K562 (cell line): ENCODE measurements around the gene B2M. TPM values are rescaled to one million over a fixed set of nuclear protein-coding genes. Genes with fewer than 3 reads are reported as not detected.

Source experiments
- ARNT ChIP-seq, 2 experiments: fragments of 450-650 bp; IDR thresholded peaks; 2 replicates each; pipeline ENCODE4 v1.6.1; 2016; ENCODE audit warnings: mild to moderate bottlenecking in 1 of 2
- CBX1 ChIP-seq: sonication (generic); IDR thresholded peaks from 2 replicates; pipeline ENCODE4 v1.6.1; 2016; ENCODE audit warnings: antibody characterized with exemption, low read depth, mild to moderate bottlenecking
- IFI16 ChIP-seq: fragments of 250-450 bp; sonication (Bioruptor Pico); IDR thresholded peaks from 2 replicates; pipeline ENCODE4 v2.1.2; 2022; ENCODE audit warnings: mild to moderate bottlenecking, inconsistent platforms
- L3MBTL2 ChIP-seq: fragments of 450-650 bp; IDR thresholded peaks from 2 replicates; pipeline ENCODE4 v1.6.1; 2016; ENCODE audit warnings: mild to moderate bottlenecking, moderate library complexity
- MAFF ChIP-seq: IDR thresholded peaks from 2 replicates; pipeline ENCODE4 v1.6.1; 2012; ENCODE audit warnings: low read length, improper control_type of control experiment
- PHTF2 ChIP-seq: fragments of 250-450 bp; sonication (Bioruptor Pico); IDR thresholded peaks from 2 replicates; pipeline ENCODE4 v1.5.0; 2021; ENCODE audit warnings: mild to moderate bottlenecking
- RAD51 ChIP-seq: fragments of 450-650 bp; IDR thresholded peaks from 2 replicates; pipeline ENCODE4 v1.7.1; 2016; ENCODE audit warnings: low read depth, mild to moderate bottlenecking, borderline replicate concordance
- SRSF9 ChIP-seq: fragments of 200-400 bp; formaldehyde crosslinking; IDR thresholded peaks from 2 replicates; pipeline ENCODE4 v1.6.1; 2017; ENCODE audit warnings: low read depth, low read length, borderline replicate concordance
- U2AF2 ChIP-seq: fragments of 200-400 bp; formaldehyde crosslinking; optimal IDR thresholded peaks from 2 replicates; pipeline ENCODE3; 2017; ENCODE audit warnings: low read depth, mild to moderate bottlenecking, low read length
- WHSC1 ChIP-seq: IDR thresholded peaks from one replicate; pipeline ENCODE4 v1.6.1; 2012; ENCODE audit warnings: low read length, control low read depth, inconsistent platforms
- ZBTB40 ChIP-seq, 2 experiments: fragments of 450-650 bp in 1 of 2; sonication (generic) in 1 of 2; formaldehyde crosslinking in 1 of 2; IDR thresholded peaks; 2 replicates each; pipeline versions ENCODE4 v1.7.1 to v1.9.0; 2016 to 2022; ENCODE audit warnings: inconsistent platforms in 1 of 2, mild to moderate bottlenecking in 1 of 2, missing genetic modification reagents in 1 of 2
- ZNF23 ChIP-seq: fragments of 250-450 bp; sonication (Bioruptor Pico); IDR thresholded peaks from 2 replicates; pipeline ENCODE4 v1.4.0; 2020; ENCODE audit warnings: mild to moderate bottlenecking
- ZNF347 ChIP-seq: fragments of 450-650 bp; formaldehyde crosslinking; IDR thresholded peaks from 2 replicates; pipeline ENCODE4 v1.4.0; 2020; ENCODE audit warnings: low read depth, mild to moderate bottlenecking, moderate library complexity
- ZNF589 ChIP-seq: fragments of 200-800 bp; sonication (Bioruptor generic); IDR thresholded peaks from 2 replicates; pipeline ENCODE4 v1.6.1; 2016; ENCODE audit warnings: low read depth, missing genetic modification characterization, missing compliant biosample characterization
- polyA plus RNA-seq, 8 experiments: library from polyadenylated mRNA; depleted of rRNA in 4 of 8; stranded (reverse) in 5 of 8; unstranded in 3 of 8; fragments of >200 nt; fragmentation: Nextera tagmentation in 2 of 8; fragmentation: Illumina TruSeq in 1 of 8; extraction: Ambion mirVana in 2 of 8; extraction: Trizol in 1 of 8; gene quantifications; 2 replicates each; pipeline versions ENCODE4 v1.2.1 to v1.2.3, GENCODE V29; 2011 to 2014; ENCODE audit warnings: inconsistent platforms in 1 of 8, missing spikeins in 1 of 8
- total RNA-seq, 7 experiments: library from RNA; depleted of rRNA in 6 of 7; stranded (reverse); fragments of >200 nt in 6 of 7; fragmentation: Illumina TruSeq in 2 of 7; extraction: Trizol in 2 of 7; gene quantifications; 2 replicates each; pipeline versions ENCODE4 v1.2.1 to v1.2.3, GENCODE V29; 2011 to 2021; ENCODE audit warnings: low replicate concordance in 1 of 7
- TF ChIP-seq, protein P1 (sequence below): fragments of 250-450 bp; sonication (Bioruptor Pico); IDR thresholded peaks from 2 replicates; pipeline ENCODE4 v1.5.1; 2021; ENCODE audit warnings: mild to moderate bottlenecking

Gene B2M
- total and polyA plus RNA-seq, 9 of the 15 experiments (the other 6 are each of a cell fraction or from before 2014, with no cell fraction given): 460 to 3,138 (median 1,032) TPM

DNA sequence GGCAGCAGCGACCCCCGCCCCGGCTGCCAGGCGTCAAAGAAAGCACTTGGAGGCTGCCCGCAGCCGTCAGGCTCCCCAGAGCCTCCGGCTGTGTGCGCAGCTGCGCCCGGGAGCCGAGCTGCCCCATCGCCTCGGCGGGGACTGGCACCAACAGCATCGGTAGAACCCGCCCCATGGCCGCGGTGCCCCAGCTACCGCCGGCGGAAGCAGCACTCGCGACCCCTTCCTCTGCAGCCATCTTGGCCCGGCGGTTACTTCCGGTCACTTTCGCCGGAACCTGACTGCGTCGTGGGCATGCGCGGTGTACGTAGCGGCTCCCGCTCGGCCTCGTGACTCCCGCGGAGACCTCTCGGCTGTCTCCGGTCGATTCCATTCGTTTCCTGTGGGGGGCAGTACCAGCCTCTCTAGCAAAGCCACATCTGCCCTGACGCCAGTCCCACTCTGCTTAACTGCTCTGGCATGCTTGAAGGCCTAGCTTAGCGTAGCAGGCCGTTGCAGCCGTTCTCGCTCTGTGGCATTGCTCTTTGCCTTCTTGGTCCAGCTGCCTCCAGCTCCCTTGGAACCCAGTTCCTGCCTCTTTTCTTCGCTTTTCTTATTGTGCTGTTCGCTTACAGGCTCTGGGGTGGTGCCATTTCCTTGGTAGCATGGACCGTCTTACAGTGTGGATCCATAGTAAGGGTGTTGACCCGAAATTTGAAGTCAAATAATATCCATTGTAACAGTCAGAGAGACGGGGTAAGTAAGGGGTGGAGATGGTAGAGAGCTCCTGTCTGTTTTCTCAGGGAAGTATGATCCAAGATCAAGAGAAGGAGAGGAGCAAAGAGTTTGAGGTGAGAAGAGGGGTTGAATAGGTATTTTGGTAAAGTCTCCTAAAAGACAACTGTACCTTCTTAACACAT is 47.7 kb upstream of the B2M start, which contains the start of gene SPG11 (continued):
- no peak for TF ChIP-seq PHTF2
- TF ChIP-seq ZNF589 (CRISPR knock-in tag): peak; percentile 97
- peak; percentile 99 for TF ChIP-seq L3MBTL2
- TF ChIP-seq CBX1: 0 out of 2 replicates have a peak, but pooled peaks have one; percentile 72
- TF ChIP-seq, protein P1, sequence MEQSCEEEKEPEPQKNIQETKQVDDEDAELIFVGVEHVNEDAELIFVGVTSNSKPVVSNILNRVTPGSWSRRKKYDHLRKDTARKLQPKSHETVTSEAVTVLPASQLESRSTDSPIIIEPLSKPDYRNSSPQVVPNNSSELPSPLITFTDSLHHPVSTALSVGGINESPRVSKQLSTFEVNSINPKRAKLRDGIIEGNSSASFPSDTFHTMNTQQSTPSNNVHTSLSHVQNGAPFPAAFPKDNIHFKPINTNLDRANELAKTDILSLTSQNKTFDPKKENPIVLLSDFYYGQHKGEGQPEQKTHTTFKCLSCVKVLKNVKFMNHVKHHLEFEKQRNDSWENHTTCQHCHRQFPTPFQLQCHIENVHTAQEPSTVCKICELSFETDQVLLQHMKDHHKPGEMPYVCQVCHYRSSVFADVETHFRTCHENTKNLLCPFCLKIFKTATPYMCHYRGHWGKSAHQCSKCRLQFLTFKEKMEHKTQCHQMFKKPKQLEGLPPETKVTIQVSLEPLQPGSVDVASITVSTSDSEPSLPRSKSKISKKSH (CRISPR knock-in tag): no peak
- peak; percentile 66 for TF ChIP-seq WHSC1
- no peak for TF ChIP-seq U2AF2
- TF ChIP-seq ZNF23 (CRISPR knock-in tag): no peak
- no peak for TF ChIP-seq ZNF347 (CRISPR knock-in tag)
- peak; percentile 85 for TF ChIP-seq RAD51
- no peak for TF ChIP-seq SRSF9
- no peak; a peak in 2 of 4 replicates for TF ChIP-seq ARNT (IDR thresholded peaks at IDR 0.05)
- TF ChIP-seq MAFF: no peak
- no peak for TF ChIP-seq IFI16 (CRISPR knock-in tag)
- peak; percentile 93 for TF ChIP-seq ZBTB40 (IDR thresholded peaks at IDR 0.05)
- TF ChIP-seq ZBTB40 (CRISPR knock-in tag; IDR thresholded peaks at IDR 0.05): 0 out of 2 replicates have a peak, but pooled peaks have one; percentile 40
